ENCODE measurements around the gene MPPED2. TPM values are rescaled to one million over a fixed set of nuclear protein-coding genes. Genes with fewer than 3 reads are reported as not detected.

Gene MPPED2
- total RNA-seq, 1 experiment from 2014 or later = 2.4 TPM

GRCh38 chr11:30411383-30411782 lies 174.8 kb downstream of the MPPED2 start:
- no peaks in the 10 kb centered on the region for H3K36me3 Mint-ChIP-seq
- ChIA-PET CTCF (no interaction called here), POLR2A (no interaction called here)
- DNase-seq (ENCODE audit: low spot score) = no peak
- ATAC-seq = no peak
- H3K27ac Mint-ChIP-seq = no peak overlapping the region
- H3K4me3 Mint-ChIP-seq = no peak overlapping the region
- TF ChIP-seq, protein P1, sequence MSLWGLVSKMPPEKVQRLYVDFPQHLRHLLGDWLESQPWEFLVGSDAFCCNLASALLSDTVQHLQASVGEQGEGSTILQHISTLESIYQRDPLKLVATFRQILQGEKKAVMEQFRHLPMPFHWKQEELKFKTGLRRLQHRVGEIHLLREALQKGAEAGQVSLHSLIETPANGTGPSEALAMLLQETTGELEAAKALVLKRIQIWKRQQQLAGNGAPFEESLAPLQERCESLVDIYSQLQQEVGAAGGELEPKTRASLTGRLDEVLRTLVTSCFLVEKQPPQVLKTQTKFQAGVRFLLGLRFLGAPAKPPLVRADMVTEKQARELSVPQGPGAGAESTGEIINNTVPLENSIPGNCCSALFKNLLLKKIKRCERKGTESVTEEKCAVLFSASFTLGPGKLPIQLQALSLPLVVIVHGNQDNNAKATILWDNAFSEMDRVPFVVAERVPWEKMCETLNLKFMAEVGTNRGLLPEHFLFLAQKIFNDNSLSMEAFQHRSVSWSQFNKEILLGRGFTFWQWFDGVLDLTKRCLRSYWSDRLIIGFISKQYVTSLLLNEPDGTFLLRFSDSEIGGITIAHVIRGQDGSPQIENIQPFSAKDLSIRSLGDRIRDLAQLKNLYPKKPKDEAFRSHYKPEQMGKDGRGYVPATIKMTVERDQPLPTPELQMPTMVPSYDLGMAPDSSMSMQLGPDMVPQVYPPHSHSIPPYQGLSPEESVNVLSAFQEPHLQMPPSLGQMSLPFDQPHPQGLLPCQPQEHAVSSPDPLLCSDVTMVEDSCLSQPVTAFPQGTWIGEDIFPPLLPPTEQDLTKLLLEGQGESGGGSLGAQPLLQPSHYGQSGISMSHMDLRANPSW (CRISPR knock-in tag; conservative IDR thresholded peaks at IDR 0.05; ENCODE audit: low read depth) = no peak
- TF ChIP-seq ZNF532 (CRISPR knock-in tag; IDR thresholded peaks at IDR 0.05; ENCODE audit: borderline replicate concordance) (no peak), SOX15 (CRISPR knock-in tag; IDR thresholded peaks at IDR 0.05) (no peak), MYBL2 (CRISPR knock-in tag; IDR thresholded peaks at IDR 0.05) (no peak), GTF2I (CRISPR knock-in tag; conservative IDR thresholded peaks at IDR 0.05) (no peak), ATF3 (CRISPR knock-in tag; conservative IDR thresholded peaks at IDR 0.05) (no peak)
- TF ChIP-seq, protein P2, sequence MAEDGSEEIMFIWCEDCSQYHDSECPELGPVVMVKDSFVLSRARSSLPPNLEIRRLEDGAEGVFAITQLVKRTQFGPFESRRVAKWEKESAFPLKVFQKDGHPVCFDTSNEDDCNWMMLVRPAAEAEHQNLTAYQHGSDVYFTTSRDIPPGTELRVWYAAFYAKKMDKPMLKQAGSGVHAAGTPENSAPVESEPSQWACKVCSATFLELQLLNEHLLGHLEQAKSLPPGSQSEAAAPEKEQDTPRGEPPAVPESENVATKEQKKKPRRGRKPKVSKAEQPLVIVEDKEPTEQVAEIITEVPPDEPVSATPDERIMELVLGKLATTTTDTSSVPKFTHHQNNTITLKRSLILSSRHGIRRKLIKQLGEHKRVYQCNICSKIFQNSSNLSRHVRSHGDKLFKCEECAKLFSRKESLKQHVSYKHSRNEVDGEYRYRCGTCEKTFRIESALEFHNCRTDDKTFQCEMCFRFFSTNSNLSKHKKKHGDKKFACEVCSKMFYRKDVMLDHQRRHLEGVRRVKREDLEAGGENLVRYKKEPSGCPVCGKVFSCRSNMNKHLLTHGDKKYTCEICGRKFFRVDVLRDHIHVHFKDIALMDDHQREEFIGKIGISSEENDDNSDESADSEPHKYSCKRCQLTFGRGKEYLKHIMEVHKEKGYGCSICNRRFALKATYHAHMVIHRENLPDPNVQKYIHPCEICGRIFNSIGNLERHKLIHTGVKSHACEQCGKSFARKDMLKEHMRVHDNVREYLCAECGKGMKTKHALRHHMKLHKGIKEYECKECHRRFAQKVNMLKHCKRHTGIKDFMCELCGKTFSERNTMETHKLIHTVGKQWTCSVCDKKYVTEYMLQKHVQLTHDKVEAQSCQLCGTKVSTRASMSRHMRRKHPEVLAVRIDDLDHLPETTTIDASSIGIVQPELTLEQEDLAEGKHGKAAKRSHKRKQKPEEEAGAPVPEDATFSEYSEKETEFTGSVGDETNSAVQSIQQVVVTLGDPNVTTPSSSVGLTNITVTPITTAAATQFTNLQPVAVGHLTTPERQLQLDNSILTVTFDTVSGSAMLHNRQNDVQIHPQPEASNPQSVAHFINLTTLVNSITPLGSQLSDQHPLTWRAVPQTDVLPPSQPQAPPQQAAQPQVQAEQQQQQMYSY (CRISPR knock-in tag; IDR thresholded peaks at IDR 0.05) = no peak
- no peaks in the 10 kb centered on the region for H3K9me3 Mint-ChIP-seq
- H3K4me1 Mint-ChIP-seq = peaks cover 11% of the 10 kb centered on the region
- H3K27me3 Mint-ChIP-seq (ENCODE audit: low read depth) = peaks cover 48% of the 10 kb centered on the region

GRCh38 chr11:30406978-30407762 lies 179.0 kb downstream of the MPPED2 start:
- H3K4me3 Mint-ChIP-seq = no peak overlapping the region
- H3K9me3 Mint-ChIP-seq = no peaks in the 10 kb centered on the region
- H3K27ac Mint-ChIP-seq = no peak overlapping the region
- ChIA-PET POLR2A (no interaction called here), CTCF (no interaction called here)
- H3K4me1 Mint-ChIP-seq = peaks cover 11% of the 10 kb centered on the region
- H3K27me3 Mint-ChIP-seq (ENCODE audit: low read depth) = peaks cover 77% of the 10 kb centered on the region
- ATAC-seq = peak; percentile 95
- DNase-seq (ENCODE audit: low spot score) = no peak
- H3K36me3 Mint-ChIP-seq = no peaks in the 10 kb centered on the region
- no peak for TF ChIP-seq ZNF281 (CRISPR knock-in tag; IDR thresholded peaks at IDR 0.05)
- no peak for TF ChIP-seq MAX (CRISPR knock-in tag; IDR thresholded peaks at IDR 0.05)
- TF ChIP-seq FOXP1 (CRISPR knock-in tag; IDR thresholded peaks at IDR 0.05; ENCODE audit: borderline replicate concordance) = no peak
- TF ChIP-seq IRF2 (CRISPR knock-in tag; IDR thresholded peaks at IDR 0.05; ENCODE audit: borderline replicate concordance, low read depth) = no peak
- no peak for TF ChIP-seq E2F5 (CRISPR knock-in tag; IDR thresholded peaks at IDR 0.05)
- no peak for TF ChIP-seq GABPB1 (CRISPR knock-in tag; IDR thresholded peaks at IDR 0.05)
- TF ChIP-seq MLX (CRISPR knock-in tag; IDR thresholded peaks at IDR 0.05) = no peak
- no peak for TF ChIP-seq TEAD4 (CRISPR knock-in tag; IDR thresholded peaks at IDR 0.05)
- no peak for TF ChIP-seq HMGA2 (CRISPR knock-in tag; IDR thresholded peaks at IDR 0.05)
